HepG2 (cell line): ENCODE data around the gene CDKN3. TPM values are rescaled to one million over a fixed set of nuclear protein-coding genes. Genes with fewer than 3 reads are reported as not detected.

Experiments used
- AGO2 ChIP-seq: fragments of 200-400 bp; formaldehyde crosslinking; optimal IDR thresholded peaks from 2 replicates; pipeline ENCODE3; 2017; ENCODE audit warnings: mild to moderate bottlenecking, low read depth, low read length, moderate library complexity
- AKAP8 ChIP-seq: sonication (generic); formaldehyde crosslinking; IDR thresholded peaks from 2 replicates; pipeline ENCODE4 v1.5.1; 2020; ENCODE audit warnings: mild to moderate bottlenecking, missing genetic modification reagents
- CENPX ChIP-seq: sonication (generic); formaldehyde crosslinking; IDR thresholded peaks from 2 replicates; pipeline ENCODE4 v1.9.0; 2021; ENCODE audit warnings: mild to moderate bottlenecking, missing genetic modification reagents, moderate library complexity
- CREB3 ChIP-seq: sonication (generic); formaldehyde crosslinking; IDR thresholded peaks from 2 replicates; pipeline ENCODE4 v1.5.0; 2020; ENCODE audit warnings: missing genetic modification reagents
- FOXM1 ChIP-seq: sonication (generic); formaldehyde crosslinking; IDR thresholded peaks from 2 replicates; pipeline ENCODE4 v1.5.0; 2020; ENCODE audit warnings: missing genetic modification reagents
- GABPA ChIP-seq, 2 experiments: IDR thresholded peaks; 2 replicates each; pipeline ENCODE4 v1.6.1; 2011 to 2016; ENCODE audit warnings: low read depth in 2 of 2, low read length in 1 of 2, missing biosample characterization in 1 of 2, missing genetic modification characterization in 1 of 2
- HNF4G ChIP-seq, 2 experiments: sonication (generic) in 1 of 2; formaldehyde crosslinking in 1 of 2; IDR thresholded peaks; 2 replicates each; pipeline versions ENCODE4 v1.4.0 to v1.6.1; 2011 to 2020; ENCODE audit warnings: borderline replicate concordance in 2 of 2, low read depth in 2 of 2, mild to moderate bottlenecking in 2 of 2, low read length in 1 of 2, missing genetic modification reagents in 1 of 2, moderate library complexity in 1 of 2
- HNRNPUL1 ChIP-seq: fragments of 200-400 bp; formaldehyde crosslinking; IDR thresholded peaks from 2 replicates; pipeline ENCODE4 v1.6.1; 2017; ENCODE audit warnings: low read depth, mild to moderate bottlenecking, low read length, moderate library complexity
- MXD1 ChIP-seq: sonication (generic); formaldehyde crosslinking; IDR thresholded peaks from 2 replicates; pipeline ENCODE4 v1.4.0; 2020; ENCODE audit warnings: mild to moderate bottlenecking, missing genetic modification reagents
- NFIB ChIP-seq: sonication (generic); formaldehyde crosslinking; IDR thresholded peaks from 2 replicates; pipeline ENCODE4 v1.9.0; 2021; ENCODE audit warnings: missing genetic modification reagents, mild to moderate bottlenecking, borderline replicate concordance
- NR2C2 ChIP-seq: sonication (generic); formaldehyde crosslinking; IDR thresholded peaks from 2 replicates; pipeline ENCODE4 v1.4.0; 2020; ENCODE audit warnings: missing genetic modification reagents, mild to moderate bottlenecking, moderate library complexity, borderline replicate concordance
- PAXIP1 ChIP-seq: sonication (generic); formaldehyde crosslinking; conservative IDR thresholded peaks from 2 replicates; pipeline ENCODE4 v1.4.0; 2020; ENCODE audit warnings: mild to moderate bottlenecking, missing genetic modification reagents, moderate library complexity
- REL ChIP-seq: sonication (generic); formaldehyde crosslinking; conservative IDR thresholded peaks from 2 replicates; pipeline ENCODE4 v1.8.0; 2022; ENCODE audit warnings: mild to moderate bottlenecking, missing genetic modification reagents, moderate library complexity
- SAP130 ChIP-seq: IDR thresholded peaks from 2 replicates; pipeline ENCODE4 v1.6.1; 2016; ENCODE audit warnings: low read depth
- ZBTB1 ChIP-seq: sonication (generic); formaldehyde crosslinking; IDR thresholded peaks from 2 replicates; pipeline ENCODE4 v1.4.0; 2020; ENCODE audit warnings: missing genetic modification reagents, borderline replicate concordance
- ZIK1 ChIP-seq: sonication (generic); formaldehyde crosslinking; IDR thresholded peaks from 2 replicates; pipeline ENCODE4 v1.5.0; 2020; ENCODE audit warnings: mild to moderate bottlenecking, low read depth, missing genetic modification reagents, borderline replicate concordance
- ZNF18 ChIP-seq: sonication (generic); formaldehyde crosslinking; IDR thresholded peaks from 2 replicates; pipeline ENCODE4 v1.8.0; 2022; ENCODE audit warnings: mild to moderate bottlenecking, missing genetic modification reagents; ENCODE audit not compliant: insufficient replicate concordance
- ZNF234 ChIP-seq: sonication (generic); formaldehyde crosslinking; conservative IDR thresholded peaks from 2 replicates; pipeline ENCODE4 v1.5.1; 2020; ENCODE audit warnings: mild to moderate bottlenecking, missing genetic modification reagents
- ZNF350 ChIP-seq: sonication (generic); formaldehyde crosslinking; IDR thresholded peaks from 2 replicates; pipeline ENCODE4 v1.4.0; 2020; ENCODE audit warnings: mild to moderate bottlenecking, low read depth, missing genetic modification reagents, borderline replicate concordance
- ZNF776 ChIP-seq: sonication (generic); formaldehyde crosslinking; IDR thresholded peaks from 2 replicates; pipeline ENCODE4 v1.4.0; 2020; ENCODE audit warnings: mild to moderate bottlenecking, missing genetic modification reagents
- polyA plus RNA-seq, 8 experiments: library from polyadenylated mRNA; depleted of rRNA in 3 of 8; stranded (reverse) in 7 of 8; unstranded in 1 of 8; fragments of >200 nt; fragmentation: Illumina TruSeq in 4 of 8; extraction: Trizol in 4 of 8; gene quantifications; 2 replicates each; pipeline versions ENCODE4 v1.2.1 to v1.2.3, GENCODE V29; 2011 to 2016; ENCODE audit warnings: low read depth in 4 of 8, missing spikeins in 1 of 8, mixed read lengths in 1 of 8; ENCODE audit not compliant: insufficient read depth in 1 of 8
- total RNA-seq, 5 experiments: library from RNA; depleted of rRNA; stranded (reverse); fragments of >200 nt; fragmentation: Illumina TruSeq; extraction: Trizol; gene quantifications; 2 replicates each; pipeline ENCODE4 v1.2.3, GENCODE V29; 2016; ENCODE audit warnings: low read depth in 1 of 5

CDKN3 gene
- total and polyA plus RNA-seq, 2 of the 13 experiments (the other 11 are each of a cell fraction or from before 2014, with no cell fraction given): 63.0 to 88.9 TPM

GRCh38 chr14:54440873-54441868, 44.4 kb downstream of the CDKN3 start, which contains the start of gene CNIH1 (continued):
- TF ChIP-seq ZNF776 (CRISPR knock-in tag) (peak; percentile 84), NFIB (CRISPR knock-in tag) (no peak), ZNF350 (CRISPR knock-in tag) (0 out of 2 replicates have a peak, but pooled peaks have one; percentile 46), SAP130 (CRISPR knock-in tag) (peak; percentile 69), CENPX (CRISPR knock-in tag) (no peak), AGO2 (peak; percentile 84), REL (CRISPR knock-in tag) (0 out of 2 replicates have a peak, but pooled peaks have one; percentile 56), CREB3 (no peak), NR2C2 (CRISPR knock-in tag) (peak; percentile 85), HNF4G (IDR thresholded peaks at IDR 0.05; ENCODE audit: borderline replicate concordance, low read depth, low read length) (no peak), HNF4G (CRISPR knock-in tag; IDR thresholded peaks at IDR 0.05; ENCODE audit: borderline replicate concordance, low read depth) (peak; percentile 38; the same call in 1 of the 2 replicates), GABPA (IDR thresholded peaks at IDR 0.05; ENCODE audit: low read depth, low read length) (peak; percentile 34; the same call in 1 of the 2 replicates), GABPA (CRISPR knock-in tag; IDR thresholded peaks at IDR 0.05; ENCODE audit: low read depth) (peak; percentile 49; the same call in 1 of the 2 replicates), FOXM1 (CRISPR knock-in tag) (no peak), ZBTB1 (CRISPR knock-in tag) (no peak), PAXIP1 (CRISPR knock-in tag) (peak; percentile 72), ZNF234 (CRISPR knock-in tag) (peak; percentile 88; the same call in 1 of the 2 replicates), ZIK1 (CRISPR knock-in tag) (no peak; the same call in 1 of the 2 replicates), ZNF18 (CRISPR knock-in tag) (no peak), HNRNPUL1 (0 out of 2 replicates have a peak, but pooled peaks have one; percentile 35), AKAP8 (CRISPR knock-in tag) (peak; percentile 30; the same call in 1 of the 2 replicates), MXD1 (CRISPR knock-in tag) (peak; percentile 81)
